Activated naive CD4-positive, alpha-beta T cell treated with anti-CD3 and anti-CD28 coated beads, Interleukin-2, amount 10 ng/mL, durations not matched to agents 7 days and 5 days (primary cell): Measurements from ENCODE around the gene SIGLEC11.

ENCODE experiments used
- CTCF ChIA-PET: fragments of 350-600 bp; sonication (Branson Sonifier 250); formaldehyde crosslinking; loops from one replicate; lab custom pipeline; 2021; ENCODE audit warnings: antibody characterized with exemption; lab: Charles Lee
- DNase-seq: peaks from one replicate; pipeline ENCODE4 v3.0.0-alpha.2; 2020
- H3K27ac Mint-ChIP-seq: one replicate; pipeline ENCODE4 v1.8.0; 2021; ENCODE audit warnings: mild to moderate bottlenecking, moderate library complexity, mixed read lengths
- H3K27me3 Mint-ChIP-seq: one replicate; pipeline ENCODE4 v1.8.0; 2021; ENCODE audit warnings: mild to moderate bottlenecking, mixed read lengths
- H3K36me3 Mint-ChIP-seq: one replicate; pipeline ENCODE4 v1.8.0; 2021; ENCODE audit warnings: mixed read lengths
- H3K4me1 Mint-ChIP-seq: one replicate; pipeline ENCODE4 v1.8.0; 2021; ENCODE audit warnings: mixed read lengths
- H3K4me3 Mint-ChIP-seq: one replicate; pipeline ENCODE4 v1.8.0; 2021; ENCODE audit warnings: mild to moderate bottlenecking, moderate library complexity, mixed read lengths
- H3K9me3 Mint-ChIP-seq: one replicate; pipeline ENCODE4 v1.8.0; 2021; ENCODE audit warnings: mixed read lengths

Gene SIGLEC11

GRCh38 chr19:49997709-49998108 is 36.7 kb upstream of the SIGLEC11 start:
- Mint-ChIP-seq H3K9me3 (no peaks in the 10 kb centered on the region), H3K36me3 (peaks cover 49% of the 10 kb centered on the region), H3K27ac (no peak overlapping the region), H3K4me1 (peaks cover under 1% of the 10 kb centered on the region), H3K4me3 (no peak overlapping the region), H3K27me3 (no peaks in the 10 kb centered on the region)
- DNase-seq, result peak; percentile 35
- CTCF ChIA-PET, result no interaction called here

GRCh38 chr19:49988433-49988832 is 27.5 kb upstream of the SIGLEC11 start:
- DNase-seq, result no peak
- no peaks in the 10 kb centered on the region for H3K27me3 Mint-ChIP-seq
- no peak overlapping the region for H3K4me3 Mint-ChIP-seq
- CTCF ChIA-PET, result no interaction called here
- H3K4me1 Mint-ChIP-seq, result no peaks in the 10 kb centered on the region
- no peak overlapping the region for H3K27ac Mint-ChIP-seq
- H3K9me3 Mint-ChIP-seq, result peaks cover 4% of the 10 kb centered on the region
- H3K36me3 Mint-ChIP-seq, result peaks cover 49% of the 10 kb centered on the region

- peaks cover 4% of the 10 kb centered on the region for H3K9me3 Mint-ChIP-seq
- no peak overlapping the region for H3K27ac Mint-ChIP-seq
- peaks cover 49% of the 10 kb centered on the region for H3K36me3 Mint-ChIP-seq
- H3K27me3 Mint-ChIP-seq, result no peaks in the 10 kb centered on the region
- H3K4me3 Mint-ChIP-seq, result no peak overlapping the region
- CTCF ChIA-PET, result interaction anchor here (0.7 kb wide), 1 partner anchor 103 kb away, joined by 3 read pairs; no protein-coding TSS in a partner anchor
- H3K4me1 Mint-ChIP-seq, result no peaks in the 10 kb centered on the region
- DNase-seq, result no peak
Observed at GRCh38 chr19:49988007-49988406, 27.0 kb upstream of the SIGLEC11 start.

GRCh38 chr19:49987159-49987698 is 26.3 kb upstream of the SIGLEC11 start:
- H3K4me1 Mint-ChIP-seq, result no peaks in the 10 kb centered on the region
- CTCF ChIA-PET, result interaction anchor here (0.7 to 5.5 kb wide), 3 partner anchors 23 to 102 kb away, joined by 3 to 31 read pairs (median 3); no protein-coding TSS in a partner anchor
- H3K27ac Mint-ChIP-seq, result peak overlapping the region; percentile 24
- peak; percentile 94 for DNase-seq
- H3K36me3 Mint-ChIP-seq, result peaks cover 44% of the 10 kb centered on the region
- no peaks in the 10 kb centered on the region for H3K27me3 Mint-ChIP-seq
- H3K9me3 Mint-ChIP-seq, result peaks cover 4% of the 10 kb centered on the region
- H3K4me3 Mint-ChIP-seq, result no peak overlapping the region

DNA sequence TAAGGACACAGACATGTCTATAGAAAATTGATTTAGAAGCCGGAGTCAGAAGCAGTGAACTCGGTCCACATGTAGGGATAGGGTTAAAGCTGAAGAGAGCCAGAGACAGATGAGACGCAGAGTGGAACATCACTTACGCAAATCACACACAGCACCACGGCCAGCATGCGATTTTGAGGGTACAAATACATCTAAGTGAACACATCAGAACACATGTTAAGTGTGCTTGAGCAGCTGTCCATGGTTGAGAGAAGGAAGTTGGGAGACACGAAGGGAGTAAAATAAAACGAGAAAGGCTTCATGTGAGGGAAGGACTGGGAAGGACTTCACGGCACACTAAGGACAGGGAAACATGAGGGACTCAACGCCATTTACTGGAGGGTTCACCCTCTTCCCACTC is 25.4 kb upstream of the SIGLEC11 start:
- no peak overlapping the region for H3K4me3 Mint-ChIP-seq
- H3K27ac Mint-ChIP-seq, result no peak overlapping the region
- CTCF ChIA-PET, result interaction anchor here (1.1 to 5.5 kb wide), 2 partner anchors 24 to 49 kb away, joined by 3 to 31 read pairs; no protein-coding TSS in a partner anchor
- peaks cover 46% of the 10 kb centered on the region for H3K36me3 Mint-ChIP-seq
- H3K9me3 Mint-ChIP-seq, result peaks cover 4% of the 10 kb centered on the region
- no peak for DNase-seq
- H3K27me3 Mint-ChIP-seq, result no peaks in the 10 kb centered on the region
- no peaks in the 10 kb centered on the region for H3K4me1 Mint-ChIP-seq

- no peak overlapping the region for H3K27ac Mint-ChIP-seq
- peaks cover 4% of the 10 kb centered on the region for H3K9me3 Mint-ChIP-seq
- H3K27me3 Mint-ChIP-seq, result no peaks in the 10 kb centered on the region
- DNase-seq, result no peak
- H3K4me3 Mint-ChIP-seq, result no peak overlapping the region
- CTCF ChIA-PET, result interaction anchor here (1.2 to 5.5 kb wide), 5 partner anchors 10 to 48 kb away, joined by 3 to 31 read pairs (median 5); no protein-coding TSS in a partner anchor
- peaks cover 41% of the 10 kb centered on the region for H3K36me3 Mint-ChIP-seq
- H3K4me1 Mint-ChIP-seq, result no peaks in the 10 kb centered on the region
Observed at GRCh38 chr19:49985871-49986270, 24.9 kb upstream of the SIGLEC11 start.

DNA sequence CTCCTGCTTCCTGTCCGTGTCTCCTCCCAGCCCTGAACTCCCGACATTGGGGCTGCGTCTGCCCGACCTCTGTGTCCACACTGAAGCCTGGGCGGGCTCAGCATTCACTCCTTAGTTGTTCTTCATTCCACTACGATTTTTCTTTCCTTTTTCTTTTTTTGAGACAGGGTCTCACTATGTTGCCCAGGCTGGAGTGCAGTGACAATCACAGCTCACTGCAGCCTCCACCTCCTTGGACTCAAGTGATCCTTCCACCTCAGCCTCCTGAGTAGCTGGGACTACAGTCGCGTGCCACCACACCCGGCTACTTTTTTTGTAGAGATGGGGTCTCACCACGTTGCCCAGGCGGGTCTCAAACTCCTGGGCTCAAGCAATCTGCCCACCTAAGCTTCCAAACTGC is 23.5 kb upstream of the SIGLEC11 start:
- no peaks in the 10 kb centered on the region for H3K4me1 Mint-ChIP-seq
- peak overlapping the region; percentile 69 for H3K27ac Mint-ChIP-seq
- CTCF ChIA-PET, result interaction anchor here (1.3 to 5.5 kb wide), 7 partner anchors 8 to 54 kb away, joined by 3 to 31 read pairs (median 6); no protein-coding TSS in a partner anchor
- H3K4me3 Mint-ChIP-seq, result no peak overlapping the region
- H3K27me3 Mint-ChIP-seq, result no peaks in the 10 kb centered on the region
- peaks cover 4% of the 10 kb centered on the region for H3K9me3 Mint-ChIP-seq
- H3K36me3 Mint-ChIP-seq, result peaks cover 38% of the 10 kb centered on the region
- no peak for DNase-seq

- Mint-ChIP-seq H3K4me1 (no peaks in the 10 kb centered on the region), H3K4me3 (no peak overlapping the region), H3K36me3 (peaks cover 30% of the 10 kb centered on the region), H3K27me3 (no peaks in the 10 kb centered on the region), H3K27ac (no peak overlapping the region), H3K9me3 (peaks cover 4% of the 10 kb centered on the region)
- peak; percentile 86 for DNase-seq
- CTCF ChIA-PET, result interaction anchor here (1.4 to 5.5 kb wide), 5 partner anchors 8 to 53 kb away, joined by 3 to 31 read pairs (median 7); no protein-coding TSS in a partner anchor
Observed at GRCh38 chr19:49983645-49984229, 22.8 kb upstream of the SIGLEC11 start.

DNA sequence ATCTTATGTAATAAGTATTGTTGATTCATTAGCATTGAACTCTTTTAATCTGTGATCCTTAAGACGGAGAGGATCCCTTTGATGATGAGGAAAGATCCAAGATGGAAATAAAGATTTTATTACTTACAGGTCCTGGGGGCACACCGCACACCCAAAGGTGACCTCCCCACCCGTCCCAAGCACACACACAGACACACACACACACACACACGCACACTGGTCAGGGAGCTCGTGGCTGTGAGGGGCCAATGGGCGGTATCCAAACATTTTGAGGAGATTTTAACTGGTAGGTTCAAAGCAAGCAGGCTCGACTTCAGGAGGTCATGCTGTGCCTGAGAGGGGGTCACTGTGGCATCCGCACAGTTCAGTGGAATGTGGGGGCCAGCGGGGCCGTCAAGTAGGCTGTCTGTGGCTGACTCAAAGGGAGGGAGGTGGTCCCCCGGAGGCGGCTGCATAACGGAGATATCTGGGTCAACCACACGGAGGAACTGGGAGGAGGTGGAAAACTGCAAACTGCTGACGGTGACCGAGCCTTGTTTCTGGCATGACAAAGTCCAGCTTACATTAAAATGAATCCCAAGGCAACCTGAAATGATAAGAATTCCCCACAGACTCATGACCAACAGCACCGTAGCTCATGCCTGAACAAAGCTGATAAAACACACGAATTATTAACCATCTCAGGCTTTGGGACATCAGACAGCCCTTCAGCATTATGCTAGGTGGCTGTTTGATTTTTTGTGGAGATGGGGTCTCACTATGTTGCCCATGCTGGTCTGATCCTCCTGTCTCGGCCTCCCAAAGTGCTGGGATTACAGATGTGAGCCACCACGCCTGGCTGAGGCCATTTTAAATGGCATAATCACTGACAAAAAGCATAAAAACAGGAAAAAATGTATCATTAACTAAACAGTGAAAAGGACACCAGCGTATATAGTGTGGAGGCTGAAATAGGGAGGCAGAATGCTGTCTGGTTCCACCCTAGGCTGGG is 20.9 kb upstream of the SIGLEC11 start:
- no peaks in the 10 kb centered on the region for H3K27me3 Mint-ChIP-seq
- no peak overlapping the region for H3K4me3 Mint-ChIP-seq
- CTCF ChIA-PET, result interaction anchor here (0.6 to 5.5 kb wide), 2 partner anchors 44 kb away, joined by 3 to 31 read pairs; no protein-coding TSS in a partner anchor
- no peaks in the 10 kb centered on the region for H3K9me3 Mint-ChIP-seq
- DNase-seq, result no peak
- no peaks in the 10 kb centered on the region for H3K4me1 Mint-ChIP-seq
- H3K27ac Mint-ChIP-seq, result no peak overlapping the region
- peaks cover 18% of the 10 kb centered on the region for H3K36me3 Mint-ChIP-seq

- Mint-ChIP-seq H3K27me3 (peaks cover 3% of the 10 kb centered on the region), H3K27ac (no peak overlapping the region), H3K9me3 (no peaks in the 10 kb centered on the region), H3K4me1 (no peaks in the 10 kb centered on the region), H3K4me3 (no peak overlapping the region), H3K36me3 (peaks cover 5% of the 10 kb centered on the region)
- CTCF ChIA-PET, result interaction anchor here (1.2 kb wide), 1 partner anchor 41 kb away, joined by 7 read pairs; no protein-coding TSS in a partner anchor
- no peak for DNase-seq
Observed at GRCh38 chr19:49978324-49978723, 17.4 kb upstream of the SIGLEC11 start.

DNA sequence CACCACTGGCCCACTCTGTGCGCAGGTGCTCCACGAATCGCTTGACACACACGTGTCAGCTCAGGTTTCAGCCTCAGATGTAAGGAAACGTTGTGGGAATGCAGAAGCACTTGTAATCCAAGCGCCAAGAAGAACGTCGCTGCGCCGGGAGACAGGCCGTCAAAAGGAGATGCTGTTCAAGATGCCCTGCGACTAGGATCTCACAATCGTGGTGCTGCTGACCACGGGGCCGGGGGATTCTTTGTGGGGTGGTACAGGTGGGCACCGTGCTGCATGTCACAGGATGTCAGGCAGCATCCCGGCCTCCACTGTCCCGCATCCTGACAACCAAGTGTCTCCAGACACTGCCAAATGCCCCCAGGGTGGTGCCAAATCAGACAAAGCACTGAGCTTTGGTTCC is 16.9 kb upstream of the SIGLEC11 start:
- Mint-ChIP-seq H3K36me3 (peaks cover 5% of the 10 kb centered on the region), H3K9me3 (no peaks in the 10 kb centered on the region), H3K27me3 (peaks cover 5% of the 10 kb centered on the region), H3K4me3 (no peak overlapping the region), H3K4me1 (no peaks in the 10 kb centered on the region), H3K27ac (no peak overlapping the region)
- no peak for DNase-seq
- CTCF ChIA-PET, result interaction anchor here (1.2 kb wide), 1 partner anchor 40 kb away, joined by 7 read pairs; no protein-coding TSS in a partner anchor

DNA sequence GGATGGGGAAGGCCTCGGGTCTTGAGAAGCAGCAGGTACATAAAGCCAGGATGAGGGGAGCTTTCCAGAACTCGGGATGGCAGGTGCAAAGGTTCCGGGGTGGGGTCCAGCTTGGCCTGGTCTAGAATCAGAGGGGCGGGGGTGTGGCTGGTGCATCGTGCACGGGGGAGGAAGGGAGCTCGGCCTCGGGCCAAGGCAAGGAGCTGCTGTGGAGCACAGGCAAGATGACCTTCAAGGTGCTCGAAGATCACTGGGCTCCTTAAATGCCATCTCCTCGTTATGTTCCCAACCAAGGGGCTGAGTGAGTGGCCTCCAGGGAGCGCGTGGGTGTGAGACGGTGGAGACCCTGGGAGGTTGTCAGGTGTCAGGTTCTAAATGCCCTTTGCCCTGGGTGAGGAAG is 16.1 kb upstream of the SIGLEC11 start:
- no peak overlapping the region for H3K4me3 Mint-ChIP-seq
- H3K27ac Mint-ChIP-seq, result no peak overlapping the region
- peaks cover 5% of the 10 kb centered on the region for H3K36me3 Mint-ChIP-seq
- CTCF ChIA-PET, result interaction anchor here (1.7 kb wide), 1 partner anchor 8 kb away, joined by 6 read pairs; no protein-coding TSS in a partner anchor
- no peaks in the 10 kb centered on the region for H3K4me1 Mint-ChIP-seq
- no peak for DNase-seq
- peaks cover 5% of the 10 kb centered on the region for H3K27me3 Mint-ChIP-seq
- no peaks in the 10 kb centered on the region for H3K9me3 Mint-ChIP-seq

DNA sequence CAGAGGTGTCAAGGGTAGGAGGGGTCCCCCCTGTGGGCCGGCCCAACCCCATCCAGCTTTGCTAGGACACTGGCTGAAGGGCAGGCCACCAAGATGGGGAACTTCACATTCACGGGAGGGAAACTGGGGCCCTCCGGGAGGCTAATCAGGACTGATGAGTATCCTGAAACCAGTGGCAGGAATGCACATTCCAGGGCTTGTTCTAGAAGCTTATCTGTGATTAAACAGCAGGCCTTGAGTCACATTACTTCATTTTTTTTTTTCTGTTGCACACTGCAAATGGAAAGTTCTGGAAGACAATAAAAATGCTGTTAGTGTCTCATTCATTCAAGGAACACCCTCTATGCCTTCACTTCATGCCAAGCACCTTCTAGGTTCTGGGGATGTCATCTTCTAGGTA is 15.5 kb upstream of the SIGLEC11 start:
- peaks cover 5% of the 10 kb centered on the region for H3K27me3 Mint-ChIP-seq
- DNase-seq, result no peak
- H3K36me3 Mint-ChIP-seq, result peaks cover 4% of the 10 kb centered on the region
- CTCF ChIA-PET, result interaction anchor here (1.5 to 1.7 kb wide), 2 partner anchors 8 to 39 kb away, joined by 4 to 6 read pairs; no protein-coding TSS in a partner anchor
- H3K4me3 Mint-ChIP-seq, result no peak overlapping the region
- H3K27ac Mint-ChIP-seq, result no peak overlapping the region
- no peaks in the 10 kb centered on the region for H3K9me3 Mint-ChIP-seq
- no peaks in the 10 kb centered on the region for H3K4me1 Mint-ChIP-seq
